Spleen (tissue), 7 donors: ENCODE results near the gene DMAC1.

Experiments
- CTCF ChIP-seq, 11 experiments: fragments of 200-600 bp in 7 of 11; fragments of 450-650 bp in 4 of 11; sonication (generic) in 4 of 11; IDR thresholded peaks in 8 of 11; conservative IDR thresholded peaks in 3 of 11; 1 replicate in 7 of 11; 2 replicates in 4 of 11; pipeline versions ENCODE4 v1.4.0 to v1.8.0; 2016 to 2021; ENCODE audit warnings: antibody characterized with exemption in 11 of 11, inconsistent platforms in 4 of 11, mild to moderate bottlenecking in 1 of 11
- POLR2A ChIP-seq, 3 donors: fragments of 450-650 bp; IDR thresholded peaks; one replicate each; pipeline ENCODE4 v1.5.1; 2017; ENCODE audit warnings: antibody characterized with exemption in 3 of 3, mild to moderate bottlenecking in 1 of 3
- POLR2AphosphoS5 ChIP-seq, 3 donors: sonication (generic); formaldehyde crosslinking; IDR thresholded peaks; one replicate each; pipeline ENCODE4 v1.5.1; 2017; ENCODE audit warnings: antibody characterized with exemption in 3 of 3
- donor health status: DM: no; HTN: no; CAD: no; lungs with moderate emphysema.
- donor health status: DM: no; HTN: no; CAD: no.
- donor health status: DM: no; HTN: no; CAD: no.

GRCh38 chr9:7791394-7791793 lies 8.2 kb downstream of the DMAC1 start:
- no peak for TF ChIP-seq POLR2A (IDR thresholded peaks at IDR 0.05)
- no peak for TF ChIP-seq CTCF (IDR thresholded peaks at IDR 0.05 in 8 of 11, conservative IDR thresholded peaks at IDR 0.05 in 3 of 11)
- no peak for TF ChIP-seq POLR2AphosphoS5 (IDR thresholded peaks at IDR 0.05)
